Panc1 (cell line): ENCODE data around the gene GPR25. TPM values are rescaled to one million over a fixed set of nuclear protein-coding genes. Genes with fewer than 3 reads are reported as not detected.

Source experiments
- ATAC-seq: fragments of 200-7000 bp; cut with Tn5 transposase; 2 replicates; pipeline ENCODE4 v1.9.1; 2020; ENCODE audit warnings: mild to moderate bottlenecking, moderate library complexity
- BruUV-seq: library from RNA; stranded (reverse); fragments of 400-500 nt; replicated peaks from 2 replicates; lab custom pipeline; 2021; lab: Mats Ljungman, UMichigan
- CTCF ChIA-PET: fragments of 300-600 bp; sonication (Branson Sonifier 250); formaldehyde crosslinking; loops from one replicate; lab custom pipeline; 2022; ENCODE audit warnings: antibody characterized with exemption; lab: Charles Lee
- POLR2A ChIA-PET: fragments of 300-600 bp; sonication (Branson Sonifier 250); formaldehyde crosslinking; loops from one replicate; lab custom pipeline; 2022; ENCODE audit warnings: antibody characterized with exemption; lab: Charles Lee
- DNase-seq: peaks from one replicate; pipeline ENCODE4 v3.0.0-alpha.2; 2010; ENCODE audit warnings: low read depth, low spot score
- H3K27ac ChIP-seq: 2 replicates; pipeline ENCODE4 v1.5.1; 2011; ENCODE audit warnings: mild to moderate bottlenecking, low read length, inconsistent platforms
- H3K27me3 ChIP-seq: fragments of 200-500 bp; sonication (Bioruptor generic); 2 replicates; pipeline ENCODE4 v1.6.0; 2014; ENCODE audit warnings: low read length, inconsistent platforms; ENCODE audit not compliant: control insufficient read depth, insufficient read depth
- H3K36me3 ChIP-seq: fragments of 200-500 bp; sonication (Bioruptor generic); 2 replicates; pipeline ENCODE4 v1.5.1; 2014; ENCODE audit warnings: inconsistent platforms, mild to moderate bottlenecking, low read length, moderate library complexity; ENCODE audit not compliant: control insufficient read depth, insufficient read depth
- H3K4me1 ChIP-seq: 2 replicates; pipeline ENCODE4 v1.5.1; 2011; ENCODE audit warnings: inconsistent platforms, mild to moderate bottlenecking, low read length, moderate library complexity; ENCODE audit not compliant: control insufficient read depth, insufficient read depth
- H3K4me3 ChIP-seq, 2 experiments: 2 replicates each; pipeline ENCODE4 v1.5.1; 2011 to 2012; ENCODE audit warnings: low read depth in 2 of 2, low read length in 2 of 2, mild to moderate bottlenecking in 2 of 2, inconsistent platforms in 1 of 2, moderate library complexity in 1 of 2
- H3K9me3 ChIP-seq: fragments of 200-500 bp; sonication (Bioruptor generic); 2 replicates; pipeline ENCODE4 v1.5.1; 2014; ENCODE audit warnings: low read depth, mild to moderate bottlenecking, inconsistent platforms, low read length, moderate library complexity; ENCODE audit not compliant: control insufficient read depth, insufficient read depth
- POLR2AphosphoS5 ChIP-seq: IDR thresholded peaks from 2 replicates; pipeline ENCODE4 v1.6.1; 2012; ENCODE audit warnings: mild to moderate bottlenecking, low read depth, low read length, moderate library complexity
- SIN3A ChIP-seq: IDR thresholded peaks from 2 replicates; pipeline ENCODE4 v1.6.1; 2012; ENCODE audit warnings: low read depth, mild to moderate bottlenecking, low read length, moderate library complexity, borderline replicate concordance; ENCODE audit not compliant: insufficient read depth
- TCF7L2 ChIP-seq: IDR thresholded peaks from 2 replicates; pipeline ENCODE4 v1.6.1; 2011; ENCODE audit warnings: mild to moderate bottlenecking, low read depth, low read length, inconsistent platforms
- in situ Hi-C: cut with HindIII; loops from 2 replicates; pipeline ENCODE4 v1.10.0; 2016; ENCODE audit warnings: low sequenced_read_pairs, low pct_unique_long_range_greater_than_20kb
- intact Hi-C: fragments of 100-400 bp; cut with micrococcal nuclease; formaldehyde crosslinking; loops from one replicate; pipeline ENCODE4 v1.10.0; 2022; ENCODE audit not compliant: unreplicated experiment
- total RNA-seq: library from RNA; stranded (reverse); gene quantifications from one replicate; pipeline ENCODE4 v1.2.1, GENCODE V29; 2021; ENCODE audit not compliant: unreplicated experiment
- TF ChIP-seq, protein P1 (sequence below), 2 experiments: IDR thresholded peaks; 2 replicates each; pipeline ENCODE4 v1.6.1; 2011 to 2012; ENCODE audit warnings: low read depth in 2 of 2, control low read depth in 1 of 2, low read length in 1 of 2, mild to moderate bottlenecking in 1 of 2, moderate library complexity in 1 of 2; ENCODE audit not compliant: insufficient read depth in 1 of 2
- TF ChIP-seq, protein P2 (sequence below): fragments of 450-650 bp; IDR thresholded peaks from 2 replicates; pipeline ENCODE4 v1.5.1; 2017; ENCODE audit warnings: mild to moderate bottlenecking

Gene GPR25
- total RNA-seq, 1 experiment from 2014 or later: not detected

DNA sequence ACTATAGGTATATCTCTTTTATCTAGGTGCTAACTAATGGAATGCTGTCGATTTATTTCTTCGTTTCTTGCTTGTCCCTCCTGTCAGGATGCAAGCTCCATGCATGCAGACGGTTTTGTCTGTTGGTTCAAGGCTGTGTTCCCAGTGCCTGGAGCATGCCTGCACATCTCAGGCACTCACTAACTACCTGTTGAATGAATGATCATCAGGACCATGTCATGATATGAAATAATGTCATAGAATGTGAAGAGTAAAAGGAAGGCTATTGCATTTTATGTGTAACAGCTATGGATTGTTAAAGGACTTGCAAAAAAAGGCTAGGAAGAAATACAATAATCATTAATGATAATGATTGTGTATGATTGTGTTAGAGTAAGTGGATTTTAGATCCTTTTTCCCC is 4.2 kb downstream of the GPR25 start:
- no peaks in the 10 kb centered on the region for H3K4me1 ChIP-seq
- TF ChIP-seq SIN3A: no peak
- no peak for TF ChIP-seq POLR2AphosphoS5
- no peak for TF ChIP-seq TCF7L2
- TF ChIP-seq, protein P1, sequence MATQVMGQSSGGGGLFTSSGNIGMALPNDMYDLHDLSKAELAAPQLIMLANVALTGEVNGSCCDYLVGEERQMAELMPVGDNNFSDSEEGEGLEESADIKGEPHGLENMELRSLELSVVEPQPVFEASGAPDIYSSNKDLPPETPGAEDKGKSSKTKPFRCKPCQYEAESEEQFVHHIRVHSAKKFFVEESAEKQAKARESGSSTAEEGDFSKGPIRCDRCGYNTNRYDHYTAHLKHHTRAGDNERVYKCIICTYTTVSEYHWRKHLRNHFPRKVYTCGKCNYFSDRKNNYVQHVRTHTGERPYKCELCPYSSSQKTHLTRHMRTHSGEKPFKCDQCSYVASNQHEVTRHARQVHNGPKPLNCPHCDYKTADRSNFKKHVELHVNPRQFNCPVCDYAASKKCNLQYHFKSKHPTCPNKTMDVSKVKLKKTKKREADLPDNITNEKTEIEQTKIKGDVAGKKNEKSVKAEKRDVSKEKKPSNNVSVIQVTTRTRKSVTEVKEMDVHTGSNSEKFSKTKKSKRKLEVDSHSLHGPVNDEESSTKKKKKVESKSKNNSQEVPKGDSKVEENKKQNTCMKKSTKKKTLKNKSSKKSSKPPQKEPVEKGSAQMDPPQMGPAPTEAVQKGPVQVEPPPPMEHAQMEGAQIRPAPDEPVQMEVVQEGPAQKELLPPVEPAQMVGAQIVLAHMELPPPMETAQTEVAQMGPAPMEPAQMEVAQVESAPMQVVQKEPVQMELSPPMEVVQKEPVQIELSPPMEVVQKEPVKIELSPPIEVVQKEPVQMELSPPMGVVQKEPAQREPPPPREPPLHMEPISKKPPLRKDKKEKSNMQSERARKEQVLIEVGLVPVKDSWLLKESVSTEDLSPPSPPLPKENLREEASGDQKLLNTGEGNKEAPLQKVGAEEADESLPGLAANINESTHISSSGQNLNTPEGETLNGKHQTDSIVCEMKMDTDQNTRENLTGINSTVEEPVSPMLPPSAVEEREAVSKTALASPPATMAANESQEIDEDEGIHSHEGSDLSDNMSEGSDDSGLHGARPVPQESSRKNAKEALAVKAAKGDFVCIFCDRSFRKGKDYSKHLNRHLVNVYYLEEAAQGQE (IDR thresholded peaks at IDR 0.05; ENCODE audit: insufficient read depth in 1 of 2, low read depth in 2 of 2, low read length in 1 of 2): no peak
- TF ChIP-seq, protein P2, sequence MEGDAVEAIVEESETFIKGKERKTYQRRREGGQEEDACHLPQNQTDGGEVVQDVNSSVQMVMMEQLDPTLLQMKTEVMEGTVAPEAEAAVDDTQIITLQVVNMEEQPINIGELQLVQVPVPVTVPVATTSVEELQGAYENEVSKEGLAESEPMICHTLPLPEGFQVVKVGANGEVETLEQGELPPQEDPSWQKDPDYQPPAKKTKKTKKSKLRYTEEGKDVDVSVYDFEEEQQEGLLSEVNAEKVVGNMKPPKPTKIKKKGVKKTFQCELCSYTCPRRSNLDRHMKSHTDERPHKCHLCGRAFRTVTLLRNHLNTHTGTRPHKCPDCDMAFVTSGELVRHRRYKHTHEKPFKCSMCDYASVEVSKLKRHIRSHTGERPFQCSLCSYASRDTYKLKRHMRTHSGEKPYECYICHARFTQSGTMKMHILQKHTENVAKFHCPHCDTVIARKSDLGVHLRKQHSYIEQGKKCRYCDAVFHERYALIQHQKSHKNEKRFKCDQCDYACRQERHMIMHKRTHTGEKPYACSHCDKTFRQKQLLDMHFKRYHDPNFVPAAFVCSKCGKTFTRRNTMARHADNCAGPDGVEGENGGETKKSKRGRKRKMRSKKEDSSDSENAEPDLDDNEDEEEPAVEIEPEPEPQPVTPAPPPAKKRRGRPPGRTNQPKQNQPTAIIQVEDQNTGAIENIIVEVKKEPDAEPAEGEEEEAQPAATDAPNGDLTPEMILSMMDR: no peak
- DNase-seq (no peak), ATAC-seq (no peak)
- CTCF ChIA-PET: interaction anchor here (0.6 to 0.9 kb wide), 2 partner anchors 29 to 342 kb away, joined by 5 to 6 read pairs; no protein-coding TSS in a partner anchor
- no TSS peak for BruUV-seq
- intact Hi-C loops: no loop called here
- H3K27ac ChIP-seq: no peak overlapping the region
- in situ Hi-C loops: no loop called here
- no peaks in the 10 kb centered on the region for H3K36me3 ChIP-seq
- POLR2A ChIA-PET: interaction anchor here (0.6 to 0.7 kb wide), 2 partner anchors 40 to 42 kb away, joined by 3 to 8 read pairs; no protein-coding TSS in a partner anchor
- H3K9me3 ChIP-seq: no peaks in the 10 kb centered on the region
- no peak overlapping the region for H3K4me3 ChIP-seq
- H3K27me3 ChIP-seq: peaks cover 3% of the 10 kb centered on the region

DNA sequence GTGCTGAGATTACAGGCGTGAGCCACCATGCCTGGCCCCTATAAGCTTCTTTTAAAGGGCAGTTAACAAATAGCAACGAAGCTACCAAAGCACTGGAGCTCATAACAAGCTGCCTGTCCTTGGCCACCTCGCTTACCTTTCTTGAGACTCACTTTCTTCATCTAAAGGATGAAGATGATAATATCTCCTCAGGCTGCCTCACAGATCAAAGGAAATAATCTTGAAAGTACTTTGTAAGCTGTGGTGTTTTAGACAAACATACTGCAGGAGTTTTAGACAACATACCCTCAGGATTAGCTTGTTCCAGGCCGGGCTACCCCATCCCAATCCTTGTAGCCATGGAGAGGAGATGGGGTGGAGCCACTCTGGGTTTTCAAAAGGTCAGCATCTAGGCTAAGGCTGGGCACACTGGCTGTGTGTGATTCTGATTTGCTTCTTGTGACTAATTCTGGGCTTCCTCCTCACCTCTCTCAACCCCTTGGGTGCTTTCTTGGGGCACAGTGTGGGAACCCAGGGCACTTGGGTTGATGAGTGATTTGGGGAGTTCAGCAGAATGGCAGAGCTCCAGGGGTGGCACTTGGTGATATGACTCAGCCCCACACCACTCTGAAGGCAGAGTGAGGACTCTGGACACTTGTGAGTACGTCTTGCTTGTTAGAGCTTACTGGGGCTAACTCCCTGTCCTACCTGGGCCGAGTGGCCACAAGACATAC is 5.2 kb downstream of the GPR25 start:
- Histone ChIP-seq H3K27me3 (peaks cover 3% of the 10 kb centered on the region), H3K36me3 (no peaks in the 10 kb centered on the region), H3K4me3 (no peak overlapping the region), H3K27ac (no peak overlapping the region), H3K9me3 (no peaks in the 10 kb centered on the region), H3K4me1 (no peaks in the 10 kb centered on the region)
- ChIA-PET CTCF (interaction anchor here (0.9 kb wide), 1 partner anchor 28 kb away, joined by 5 read pairs; no protein-coding TSS in a partner anchor), POLR2A (interaction anchor here (0.6 to 0.7 kb wide), 2 partner anchors 13 to 41 kb away, joined by 3 to 8 read pairs; no protein-coding TSS in a partner anchor)
- in situ Hi-C loops: no loop called here
- ATAC-seq (no peak), DNase-seq (no peak)
- TF ChIP-seq, protein P2: no peak
- TF ChIP-seq, protein P1 (IDR thresholded peaks at IDR 0.05; ENCODE audit: insufficient read depth in 1 of 2, low read depth in 2 of 2, low read length in 1 of 2): no peak
- TF ChIP-seq SIN3A (no peak), POLR2AphosphoS5 (no peak), TCF7L2 (no peak)
- no TSS peak for BruUV-seq
- intact Hi-C loops: no loop called here
